Liver (tissue), 3 donors: ENCODE measurements around the gene PCF11.

Source experiments
- CTCF ChIP-seq: fragments of 150-350 bp; IDR thresholded peaks from 2 replicates; pipeline ENCODE4 v1.5.1; 2017; ENCODE audit warnings: improper control_type of control experiment, low read depth, low read length; ENCODE audit not compliant: missing input control
- FOXA1 ChIP-seq: IDR thresholded peaks from 2 replicates; pipeline ENCODE4 v1.6.1; 2016; ENCODE audit warnings: antibody characterized with exemption
- GABPA ChIP-seq, 2 donors: IDR thresholded peaks in 1 of 2; conservative IDR thresholded peaks in 1 of 2; 2 replicates each; pipeline ENCODE4 v1.6.1; 2016; ENCODE audit warnings: antibody characterized with exemption in 2 of 2, mild to moderate bottlenecking in 1 of 2, moderate library complexity in 1 of 2
- HNF4G ChIP-seq: IDR thresholded peaks from 2 replicates; pipeline ENCODE4 v1.6.1; 2016; ENCODE audit warnings: antibody characterized with exemption
- JUND ChIP-seq, 2 donors: IDR thresholded peaks; 2 replicates each; pipeline ENCODE4 v1.6.1; 2016; ENCODE audit warnings: antibody characterized with exemption in 2 of 2
- RAD21 ChIP-seq, 2 donors: IDR thresholded peaks; 2 replicates each; pipeline ENCODE4 v1.6.1; 2016; ENCODE audit warnings: antibody characterized with exemption in 2 of 2, mild to moderate bottlenecking in 2 of 2
- TF ChIP-seq, protein P1 (sequence below): IDR thresholded peaks from 2 replicates; pipeline ENCODE4 v1.6.1; 2016; ENCODE audit warnings: antibody characterized with exemption
- TF ChIP-seq, protein P2 (sequence below): IDR thresholded peaks from 2 replicates; pipeline ENCODE4 v1.6.1; 2016; ENCODE audit warnings: antibody characterized with exemption
- donor health status: healthy.
- donor health status: healthy.

DNA sequence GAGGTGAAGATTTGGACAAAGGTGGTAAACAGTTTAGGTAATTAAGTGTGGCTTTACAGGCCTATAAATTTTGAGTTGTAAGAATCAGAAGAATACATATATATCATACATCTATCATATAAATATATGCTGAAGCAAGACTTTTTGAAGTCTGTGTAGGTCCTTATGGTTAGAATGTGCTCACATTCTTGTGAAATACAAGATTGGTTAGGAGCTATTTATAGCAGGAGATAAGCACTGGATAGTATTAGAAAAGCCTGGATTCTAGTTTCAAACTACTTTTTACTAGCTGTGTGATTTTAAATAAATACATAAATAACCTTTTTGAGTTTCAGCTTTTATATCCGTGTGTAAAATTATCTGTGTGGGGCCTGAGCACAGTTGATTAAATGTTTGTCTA, 78.9 kb downstream of the PCF11 start:
- TF ChIP-seq CTCF (no peak), RAD21 (IDR thresholded peaks at IDR 0.05) (no peak), FOXA1 (no peak), HNF4G (no peak), JUND (IDR thresholded peaks at IDR 0.05) (no peak), GABPA (IDR thresholded peaks at IDR 0.05 in 1 of 2, conservative IDR thresholded peaks at IDR 0.05 in 1 of 2) (no peak)
- TF ChIP-seq, protein P1, sequence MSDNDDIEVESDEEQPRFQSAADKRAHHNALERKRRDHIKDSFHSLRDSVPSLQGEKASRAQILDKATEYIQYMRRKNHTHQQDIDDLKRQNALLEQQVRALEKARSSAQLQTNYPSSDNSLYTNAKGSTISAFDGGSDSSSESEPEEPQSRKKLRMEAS: no peak
- TF ChIP-seq, protein P2, sequence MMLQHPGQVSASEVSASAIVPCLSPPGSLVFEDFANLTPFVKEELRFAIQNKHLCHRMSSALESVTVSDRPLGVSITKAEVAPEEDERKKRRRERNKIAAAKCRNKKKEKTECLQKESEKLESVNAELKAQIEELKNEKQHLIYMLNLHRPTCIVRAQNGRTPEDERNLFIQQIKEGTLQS: no peak
